ENCODE measurements around the gene KIAA0040. TPM values are rescaled to one million over a fixed set of nuclear protein-coding genes. Genes with fewer than 3 reads are reported as not detected.

Gene KIAA0040
- total RNA-seq, 1 experiment from 2014 or later = 0.66 TPM

DNA sequence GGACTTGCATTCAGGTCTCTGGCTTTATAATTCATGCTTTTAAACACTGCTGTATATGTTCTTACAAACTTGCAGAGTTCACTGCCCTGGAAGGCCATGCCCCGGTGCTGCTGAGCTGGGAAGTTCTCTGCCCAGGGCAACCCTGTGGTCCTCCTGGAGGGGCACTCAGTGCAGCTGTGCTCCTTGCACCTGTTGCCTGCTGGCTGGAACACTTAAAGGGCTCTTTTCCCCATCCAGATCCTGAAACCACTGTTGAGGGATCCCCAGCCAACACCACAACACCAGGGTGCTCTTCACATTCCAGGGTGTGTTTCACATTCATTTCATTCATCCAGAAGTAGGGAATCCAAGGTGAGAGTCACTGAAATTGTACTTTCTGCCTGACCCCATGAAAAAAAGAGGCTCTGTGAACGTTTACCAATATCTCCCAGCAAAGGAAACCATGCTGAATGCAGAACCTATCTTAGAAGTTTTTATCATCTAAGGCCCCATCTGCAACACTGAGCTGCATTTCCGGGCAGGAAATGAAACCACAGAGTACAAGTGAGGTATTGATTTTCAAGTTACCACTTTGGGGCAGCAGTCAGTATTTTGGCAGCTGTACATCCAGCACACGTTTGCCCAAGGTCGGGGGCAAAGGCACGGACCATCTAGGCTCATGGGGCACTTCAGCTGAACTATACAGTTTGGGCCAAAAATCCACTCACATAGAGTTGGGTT lies 16.4 kb upstream of the KIAA0040 start:
- no peak for DNase-seq
- Histone ChIP-seq H3K27me3 (no peaks in the 10 kb centered on the region), H3K9me3 (no peaks in the 10 kb centered on the region), H3K4me3 (no peak overlapping the region), H3K36me3 (no peaks in the 10 kb centered on the region)

DNA sequence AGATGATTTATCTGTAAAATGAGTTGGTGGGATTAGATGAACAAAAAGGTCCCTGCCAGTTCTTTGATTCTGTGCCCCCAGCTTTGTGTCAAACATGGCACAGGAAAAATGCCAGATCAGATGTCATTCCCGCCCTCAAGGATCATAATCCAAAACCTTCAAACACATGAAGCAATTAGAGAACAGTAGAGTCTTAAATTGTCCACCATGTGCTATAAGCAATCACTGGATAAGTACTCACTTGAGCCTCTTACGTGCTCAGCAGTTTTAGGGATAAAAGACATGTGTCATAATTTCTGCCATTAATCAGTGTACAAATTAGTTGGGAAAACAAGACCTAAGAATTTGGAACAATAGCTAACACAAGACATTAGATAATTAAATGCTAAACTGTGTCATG lies 15.4 kb upstream of the KIAA0040 start:
- no peak overlapping the region for H3K4me3 ChIP-seq
- H3K36me3 ChIP-seq = no peaks in the 10 kb centered on the region
- no peak for DNase-seq
- no peaks in the 10 kb centered on the region for H3K27me3 ChIP-seq
- no peaks in the 10 kb centered on the region for H3K9me3 ChIP-seq

DNA sequence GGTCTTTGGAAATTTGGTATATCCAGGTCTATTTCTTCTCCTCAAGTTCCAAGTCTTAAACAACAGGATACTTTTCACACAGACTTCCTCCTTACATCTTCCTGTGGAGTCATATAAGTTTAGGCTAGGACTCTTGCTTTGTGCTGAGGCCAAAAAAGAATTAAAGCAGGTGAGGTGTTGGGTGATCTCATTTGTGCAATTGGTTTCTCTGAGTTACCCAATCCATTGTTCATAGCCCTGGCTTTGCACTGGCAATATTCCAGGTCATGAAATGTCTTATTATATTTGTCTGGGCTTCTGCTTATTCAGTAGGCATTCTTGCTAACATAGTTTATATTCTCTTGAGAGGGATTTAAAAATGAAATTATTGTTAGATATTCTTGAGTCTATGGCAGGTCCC lies 14.1 kb upstream of the KIAA0040 start:
- Histone ChIP-seq H3K36me3 (no peaks in the 10 kb centered on the region), H3K27me3 (no peaks in the 10 kb centered on the region), H3K9me3 (no peaks in the 10 kb centered on the region), H3K4me3 (no peak overlapping the region)
- no peak for DNase-seq

DNA sequence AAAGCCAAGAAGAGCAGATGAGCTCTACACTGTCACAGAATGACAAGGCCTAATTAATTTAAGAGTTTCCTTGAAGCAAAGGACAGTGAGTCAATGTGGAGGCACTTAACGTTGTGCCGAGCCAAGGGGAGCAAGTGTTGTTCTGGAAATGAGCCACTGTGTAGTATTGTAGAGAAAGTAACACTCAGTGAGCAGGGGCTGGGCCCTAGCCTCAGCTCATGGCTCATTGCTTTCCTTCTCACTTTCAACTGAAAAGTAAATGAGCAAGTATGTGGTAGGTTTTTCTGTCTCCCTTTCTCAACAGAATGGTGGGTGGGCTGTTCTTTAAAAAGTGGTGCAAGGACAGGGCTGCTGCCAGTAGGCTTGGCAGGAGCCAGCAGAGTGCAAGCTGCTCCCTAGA lies 11.8 kb upstream of the KIAA0040 start:
- Histone ChIP-seq H3K9me3 (no peaks in the 10 kb centered on the region), H3K4me3 (no peak overlapping the region), H3K36me3 (no peaks in the 10 kb centered on the region), H3K27me3 (no peaks in the 10 kb centered on the region)
- no peak for DNase-seq

DNA sequence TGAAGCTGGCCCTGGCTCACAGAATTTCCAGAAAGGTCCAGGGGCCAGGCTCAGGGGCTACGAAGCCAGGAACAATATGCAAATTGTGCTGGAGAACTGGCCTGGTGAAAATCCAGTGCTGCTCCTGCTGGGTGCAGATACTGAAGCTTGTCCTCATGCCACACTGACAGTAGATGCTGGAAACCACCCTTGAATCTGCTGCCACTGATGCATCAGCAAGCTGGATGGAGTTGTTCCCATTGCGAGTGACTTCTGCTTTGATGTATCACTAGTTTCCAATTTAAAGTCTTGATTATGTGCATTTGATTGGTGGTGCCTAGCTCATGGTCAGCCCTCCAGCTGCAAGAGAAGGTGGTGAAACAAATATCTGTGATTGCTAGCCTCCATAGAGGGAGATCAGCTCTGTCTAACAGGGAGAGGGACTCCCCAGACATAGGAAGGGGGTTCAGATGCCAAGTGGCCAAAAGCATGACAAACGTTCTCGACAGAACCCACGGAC lies 11.0 kb upstream of the KIAA0040 start:
- no peak overlapping the region for H3K4me3 ChIP-seq
- DNase-seq = no peak
- H3K27me3 ChIP-seq = no peaks in the 10 kb centered on the region
- H3K9me3 ChIP-seq = no peaks in the 10 kb centered on the region
- H3K36me3 ChIP-seq = no peaks in the 10 kb centered on the region

DNA sequence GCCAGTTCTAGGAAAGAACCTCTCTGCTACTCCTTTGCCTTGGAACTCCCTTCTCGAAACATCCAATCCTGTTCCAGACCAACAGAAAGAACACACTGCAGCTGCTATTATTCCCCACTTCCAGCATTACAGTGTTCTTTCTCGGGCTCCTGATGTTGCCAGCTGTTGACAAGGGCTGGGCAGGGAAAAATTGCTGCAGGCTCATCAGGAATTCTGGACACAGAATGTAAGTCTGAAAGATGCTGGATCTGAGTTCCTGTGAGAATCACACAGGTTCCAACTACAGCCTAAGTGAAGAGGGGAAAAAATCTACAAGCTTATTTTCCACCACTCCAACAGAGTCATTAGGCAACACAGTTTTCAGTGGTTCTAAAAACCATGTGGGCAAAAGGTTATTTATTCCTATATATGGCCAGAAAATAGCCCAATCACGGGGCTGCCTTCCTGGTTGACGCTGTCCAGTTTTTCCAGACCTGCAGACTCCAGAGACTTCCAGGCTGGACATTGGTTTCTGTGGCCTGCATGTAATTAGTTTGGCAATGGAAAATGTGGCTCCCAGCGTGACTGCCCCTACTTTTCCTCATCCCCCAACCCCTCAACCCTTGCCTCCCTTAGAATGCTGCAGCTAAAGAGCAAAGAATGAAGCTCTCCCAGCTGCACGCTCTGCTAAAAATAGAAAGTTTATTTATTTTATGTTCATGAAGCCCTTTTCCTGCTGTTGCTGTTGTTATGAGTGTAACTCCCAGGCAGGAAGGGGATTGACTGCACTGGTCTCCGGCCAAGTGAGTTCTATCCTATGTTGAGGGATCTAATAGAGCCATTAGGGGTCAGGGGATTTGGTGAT lies 8.3 kb upstream of the KIAA0040 start:
- Histone ChIP-seq H3K4me3 (no peak overlapping the region), H3K36me3 (no peaks in the 10 kb centered on the region), H3K9me3 (no peaks in the 10 kb centered on the region), H3K27me3 (no peaks in the 10 kb centered on the region)
- DNase-seq = peak; percentile 37

DNA sequence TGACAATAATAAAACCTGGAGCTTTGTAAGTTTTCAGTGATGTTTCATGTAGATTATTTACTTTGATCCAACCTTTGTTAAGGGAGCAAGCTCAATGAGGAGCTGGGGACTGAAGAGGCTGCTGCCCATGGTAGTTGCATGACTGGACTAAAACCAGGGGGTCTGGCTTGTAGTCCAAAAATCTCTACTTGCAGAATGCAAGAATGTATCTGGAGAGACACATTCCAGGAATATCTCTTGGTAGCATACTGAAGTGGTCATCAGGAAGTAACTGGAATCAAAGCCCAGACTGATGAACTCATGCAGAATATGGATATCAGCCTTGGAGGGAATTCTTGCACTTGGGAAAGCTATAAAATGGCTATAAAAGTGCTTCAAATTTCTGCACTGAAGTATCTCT lies 5.8 kb upstream of the KIAA0040 start:
- H3K9me3 ChIP-seq = no peaks in the 10 kb centered on the region
- peak; percentile 34 for DNase-seq
- H3K4me3 ChIP-seq = no peak overlapping the region

DNA sequence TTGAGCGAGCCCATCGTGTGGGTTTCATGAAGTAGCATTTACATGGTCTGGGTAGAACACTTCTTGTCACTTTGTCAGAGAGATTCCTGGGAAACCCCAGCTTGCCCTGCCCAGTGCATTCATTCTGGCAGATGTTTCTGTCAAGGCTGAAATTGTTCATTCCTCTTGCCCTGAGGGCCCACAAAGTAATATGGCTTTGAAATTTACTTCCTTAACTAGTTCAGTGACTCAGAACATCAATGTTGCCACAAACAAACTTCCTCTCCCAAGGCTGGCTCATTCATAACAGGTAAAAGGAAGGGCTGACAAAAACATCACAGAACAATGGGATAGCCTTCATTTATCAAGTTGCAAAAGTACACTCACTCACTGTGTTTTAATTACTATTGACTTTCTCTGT lies 5.0 kb upstream of the KIAA0040 start:
- Histone ChIP-seq H3K9me3 (no peaks in the 10 kb centered on the region), H3K4me3 (no peak overlapping the region), H3K36me3 (no peaks in the 10 kb centered on the region), H3K27me3 (no peaks in the 10 kb centered on the region)
- no peak for DNase-seq

More for the DNA sequence above, 5.8 kb upstream of the KIAA0040 start:
- H3K27me3 ChIP-seq = no peaks in the 10 kb centered on the region
- no peaks in the 10 kb centered on the region for H3K36me3 ChIP-seq

DNA sequence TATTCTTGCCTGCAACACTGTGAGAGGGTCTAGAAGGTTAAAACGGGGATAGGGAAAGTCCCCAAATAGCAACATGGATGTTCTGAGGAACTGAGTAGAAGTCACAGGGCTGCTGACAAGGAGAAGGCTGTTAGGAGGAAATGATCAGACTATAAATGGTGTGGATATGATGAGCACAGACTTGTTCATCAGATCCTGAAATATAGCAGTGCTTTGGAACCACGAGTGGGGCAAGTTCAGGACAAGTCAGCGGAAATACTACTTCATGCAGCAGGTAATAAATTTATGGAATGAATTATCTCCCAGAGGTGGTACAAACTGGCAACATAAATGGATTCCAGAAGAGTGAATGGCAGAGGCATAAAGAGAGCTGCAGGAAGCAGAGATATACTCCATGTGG lies 3.2 kb upstream of the KIAA0040 start:
- Histone ChIP-seq H3K9me3 (no peaks in the 10 kb centered on the region), H3K36me3 (no peaks in the 10 kb centered on the region), H3K27me3 (no peaks in the 10 kb centered on the region), H3K4me3 (no peak overlapping the region)
- no peak for DNase-seq

DNA sequence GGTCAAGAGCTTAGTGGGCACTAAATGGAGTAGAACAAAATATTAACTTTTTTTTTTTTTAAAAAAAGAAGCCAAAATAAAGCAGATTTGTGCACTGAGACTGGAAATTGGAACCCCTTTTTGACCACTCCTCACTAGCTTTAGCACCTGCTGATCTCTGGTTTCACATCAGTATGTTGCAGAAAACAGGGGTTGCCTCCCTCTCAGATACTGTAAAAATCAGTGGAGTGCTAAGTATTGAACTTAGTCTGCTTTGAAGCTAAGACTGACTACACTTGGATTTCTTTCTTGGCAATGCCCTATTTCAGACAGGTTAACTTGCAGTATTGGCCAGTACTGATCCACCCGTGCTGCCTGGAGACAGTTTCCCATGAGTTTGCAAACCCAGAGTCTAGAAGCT lies 2.7 kb upstream of the KIAA0040 start:
- Histone ChIP-seq H3K4me3 (no peak overlapping the region), H3K9me3 (no peaks in the 10 kb centered on the region)

DNA sequence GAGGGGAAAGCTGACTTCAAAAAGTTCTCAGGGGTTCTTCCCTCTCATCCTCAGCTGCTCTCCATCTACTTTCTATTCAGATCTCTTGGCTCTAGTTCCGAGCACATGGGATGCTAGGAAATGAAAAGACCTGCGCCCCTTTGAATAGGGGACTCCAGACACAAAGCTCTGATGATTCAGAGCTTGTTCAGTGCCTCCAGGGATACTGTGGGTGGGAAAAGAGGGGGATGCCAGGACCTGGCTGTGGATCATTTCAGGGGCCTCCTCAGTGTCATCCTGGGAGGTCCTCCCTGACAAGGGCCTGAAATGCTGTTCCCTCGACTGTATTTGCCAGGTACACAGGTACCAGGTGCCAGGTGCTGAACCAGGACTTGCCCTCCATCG lies 943 bp upstream of the KIAA0040 start:
- H3K36me3 ChIP-seq = no peaks in the 10 kb centered on the region
- no peak for DNase-seq
- H3K9me3 ChIP-seq = no peaks in the 10 kb centered on the region
- no peaks in the 10 kb centered on the region for H3K27me3 ChIP-seq
- no peak overlapping the region for H3K4me3 ChIP-seq

More for the DNA sequence above, 2.7 kb upstream of the KIAA0040 start:
- H3K27me3 ChIP-seq = no peaks in the 10 kb centered on the region
- no peak for DNase-seq
- no peaks in the 10 kb centered on the region for H3K36me3 ChIP-seq

DNA sequence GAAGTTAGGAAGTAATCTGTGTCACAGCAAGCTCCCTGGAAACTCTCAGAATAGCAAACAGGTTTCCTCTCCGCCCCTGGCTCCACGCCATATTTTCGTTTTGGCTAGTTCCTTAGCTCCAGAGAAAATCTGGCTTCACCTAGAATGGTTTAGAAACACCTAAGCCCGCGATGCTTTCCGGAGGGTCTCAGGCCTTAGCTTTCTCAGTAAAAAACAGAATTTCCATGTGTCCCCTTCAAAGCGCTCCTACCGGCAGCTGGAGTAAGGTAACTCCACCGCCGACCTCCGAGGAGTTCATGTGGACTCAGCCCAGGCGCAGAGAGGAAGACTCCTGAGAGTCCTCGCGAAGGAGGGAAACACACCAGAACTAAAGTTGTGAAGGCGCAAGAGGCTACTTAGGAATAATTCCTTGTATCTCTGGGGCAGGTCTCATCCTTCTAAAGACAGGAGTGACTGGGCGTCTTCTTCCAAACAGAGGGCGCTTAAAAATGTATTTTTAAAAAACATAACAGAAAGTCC lies 406 bp downstream of the KIAA0040 start:
- Histone ChIP-seq H3K9me3 (no peaks in the 10 kb centered on the region), H3K4me3 (peak overlapping the region; percentile 46), H3K27me3 (no peaks in the 10 kb centered on the region), H3K36me3 (no peaks in the 10 kb centered on the region)
- no peak for DNase-seq

DNA sequence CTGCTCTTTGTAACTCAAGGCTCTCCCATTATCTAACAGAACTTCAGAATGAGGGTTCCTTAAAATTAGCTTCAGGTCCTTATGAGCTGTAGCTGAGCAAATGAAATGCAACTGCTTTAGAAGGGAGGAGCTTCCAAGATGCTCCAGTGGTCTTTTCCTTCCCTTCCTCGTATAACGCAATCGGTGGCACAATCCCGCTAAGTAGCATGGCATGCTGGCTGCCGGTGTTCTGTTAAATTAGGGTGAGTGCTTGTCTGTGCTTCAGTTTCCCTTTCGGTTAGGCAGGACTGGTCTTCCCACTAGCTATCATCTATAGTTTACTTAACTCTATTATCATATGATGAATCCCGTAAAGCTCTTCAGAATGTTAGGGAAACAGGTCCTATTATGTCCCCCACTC lies 917 bp downstream of the KIAA0040 start:
- Histone ChIP-seq H3K36me3 (no peaks in the 10 kb centered on the region), H3K4me3 (peak overlapping the region; percentile 46), H3K27me3 (no peaks in the 10 kb centered on the region), H3K9me3 (no peaks in the 10 kb centered on the region)
- DNase-seq = no peak

DNA sequence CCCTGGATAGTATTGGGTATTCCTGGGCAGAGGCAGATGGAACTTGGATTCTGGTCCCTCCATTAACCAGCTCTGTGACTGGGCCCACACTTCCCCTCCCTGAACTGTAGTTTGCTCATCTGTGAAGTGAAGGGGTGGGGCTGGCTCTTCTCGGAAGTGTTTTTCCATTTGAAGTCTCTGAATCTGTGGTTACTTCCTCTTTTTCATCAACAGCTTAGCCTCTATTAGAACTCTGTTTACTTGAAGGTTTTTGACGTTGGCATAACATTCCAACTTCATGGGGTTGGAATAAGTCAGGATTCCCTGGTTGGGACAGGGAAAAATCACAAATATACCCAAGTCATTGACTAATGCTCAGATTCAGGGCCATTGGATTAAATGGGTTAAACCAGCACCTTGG lies 3.6 kb downstream of the KIAA0040 start:
- Histone ChIP-seq H3K4me3 (no peak overlapping the region), H3K36me3 (no peaks in the 10 kb centered on the region), H3K27me3 (no peaks in the 10 kb centered on the region), H3K9me3 (no peaks in the 10 kb centered on the region)
- no peak for DNase-seq

DNA sequence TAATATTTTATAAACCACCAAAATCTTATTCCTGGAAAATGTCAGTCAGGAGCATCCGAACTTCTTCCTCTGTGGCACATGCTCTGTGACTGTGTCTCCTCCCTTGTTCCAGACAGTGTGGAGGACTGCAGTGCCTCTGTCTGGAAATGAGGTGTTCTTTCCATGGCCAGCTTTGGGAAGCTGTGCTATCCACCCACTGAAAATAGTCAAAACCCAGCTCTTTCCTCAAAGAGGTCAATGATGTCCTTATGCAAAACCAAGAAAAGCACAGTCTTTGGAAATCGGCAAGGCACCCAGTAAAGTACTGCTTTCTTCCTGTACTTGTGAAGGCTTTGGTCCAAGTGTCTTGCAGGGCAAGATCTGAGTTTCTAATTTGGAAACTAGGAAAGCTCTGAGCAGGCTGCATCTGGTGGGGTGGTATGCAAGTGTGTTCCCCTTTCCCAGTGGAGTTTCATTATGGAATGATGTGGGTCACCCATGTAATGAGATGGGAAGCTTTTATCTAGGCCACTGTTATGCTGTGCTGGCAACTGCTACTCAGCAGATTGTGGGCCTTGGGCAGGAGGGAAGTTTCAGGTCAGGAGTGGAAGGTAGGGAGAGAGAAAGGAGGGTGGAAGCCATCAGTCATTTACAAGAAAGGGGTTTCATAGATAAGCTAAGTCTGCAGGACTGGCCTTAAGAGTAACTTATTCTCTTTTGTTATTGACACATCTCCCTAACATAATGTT lies 6.0 kb downstream of the KIAA0040 start:
- Histone ChIP-seq H3K9me3 (no peaks in the 10 kb centered on the region), H3K4me3 (no peak overlapping the region), H3K36me3 (no peaks in the 10 kb centered on the region), H3K27me3 (no peaks in the 10 kb centered on the region)
- DNase-seq = no peak

DNA sequence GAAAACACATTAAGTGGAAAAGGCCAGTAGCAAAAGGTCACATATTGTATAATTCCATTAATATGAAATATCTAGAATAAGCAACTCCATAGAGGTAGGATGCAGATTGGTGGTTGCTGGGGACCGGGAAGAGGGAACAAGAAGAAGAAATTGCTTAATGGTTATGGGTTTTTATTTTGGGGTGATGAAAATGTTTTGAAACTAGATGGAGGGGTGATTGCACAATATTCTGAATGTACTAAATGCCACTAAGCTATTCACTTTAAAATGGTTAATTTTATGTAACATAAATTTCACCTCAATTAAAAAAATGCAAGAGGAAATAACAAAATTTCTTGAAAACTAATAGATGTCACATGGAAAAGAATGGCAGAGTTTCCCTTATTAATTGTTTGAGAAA lies 6.7 kb downstream of the KIAA0040 start:
- Histone ChIP-seq H3K27me3 (no peaks in the 10 kb centered on the region), H3K4me3 (no peak overlapping the region), H3K36me3 (no peaks in the 10 kb centered on the region), H3K9me3 (no peaks in the 10 kb centered on the region)
- DNase-seq = no peak

DNA sequence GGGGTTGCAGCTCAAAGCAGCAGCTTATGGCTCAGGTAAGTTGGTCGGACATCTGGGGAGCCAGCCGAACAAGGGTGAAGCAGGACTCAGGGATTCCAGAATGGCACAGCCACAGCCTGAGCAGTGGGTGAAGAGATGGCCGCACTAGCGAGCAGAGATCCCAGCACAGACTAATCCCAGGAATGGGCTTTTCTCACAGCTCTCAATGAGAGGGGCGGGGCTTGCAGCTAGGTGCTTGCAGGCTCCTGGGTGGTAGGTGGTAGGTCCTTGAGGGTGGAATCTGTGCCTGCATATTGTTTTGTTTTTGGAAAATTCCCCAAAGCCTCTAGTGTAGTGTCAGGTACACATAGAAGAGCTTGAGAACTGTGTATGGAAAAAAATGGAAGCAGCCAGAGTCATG lies 9.0 kb downstream of the KIAA0040 start:
- Histone ChIP-seq H3K4me3 (no peak overlapping the region), H3K9me3 (no peaks in the 10 kb centered on the region), H3K36me3 (no peaks in the 10 kb centered on the region), H3K27me3 (no peaks in the 10 kb centered on the region)
- DNase-seq = no peak
